Stomach (tissue), 9 donors: ENCODE measurements around the gene CDC42BPB. TPM values are rescaled to one million over a fixed set of nuclear protein-coding genes. Genes with fewer than 3 reads are reported as not detected.

Experiments used
- DNase-seq, 2 donors: peaks; one replicate each; pipeline versions ENCODE4 v3.0.0 to v3.0.0-alpha.2; 2013 to 2019
- H3K27ac ChIP-seq, 5 donors: fragments of 200-600 bp in 4 of 5; sonication (generic) in 4 of 5; one replicate each; pipeline ENCODE4 v1.5.1; 2013 to 2019; ENCODE audit warnings: mild to moderate bottlenecking in 1 of 5, moderate library complexity in 1 of 5
- H3K27me3 ChIP-seq, 3 donors: fragments of 200-600 bp; sonication (generic); one replicate each; pipeline ENCODE4 v1.5.1; 2017 to 2019; ENCODE audit warnings: mixed run types in 1 of 3
- H3K36me3 ChIP-seq, 4 donors: fragments of 200-600 bp; sonication (generic); 1 replicate in 3 of 4; 2 replicates in 1 of 4; pipeline ENCODE4 v1.5.1; 2016 to 2019
- H3K4me1 ChIP-seq, 4 donors: fragments of 200-600 bp; sonication (generic); one replicate each; pipeline ENCODE4 v1.5.1; 2016 to 2019
- H3K4me3 ChIP-seq, 4 donors: fragments of 200-600 bp; sonication (generic) in 3 of 4; one replicate each; pipeline ENCODE4 v1.5.1; 2016 to 2019; ENCODE audit warnings: mild to moderate bottlenecking in 1 of 4
- H3K9me3 ChIP-seq, 4 donors: fragments of 200-600 bp; sonication (generic); one replicate each; pipeline ENCODE4 v1.5.1; 2016 to 2019
- CTCF ChIP-seq, 7 experiments: fragments of 450-650 bp in 4 of 7; fragments of 200-600 bp in 3 of 7; sonication (generic) in 3 of 7; IDR thresholded peaks; one replicate each; pipeline ENCODE4 v1.5.1; 2016 to 2019; ENCODE audit warnings: antibody characterized with exemption in 7 of 7, control low read depth in 2 of 7, mild to moderate bottlenecking in 1 of 7
- EP300 ChIP-seq: sonication (generic); formaldehyde crosslinking; IDR thresholded peaks from one replicate; pipeline ENCODE4 v1.6.1; 2017; ENCODE audit warnings: antibody characterized with exemption
- POLR2A ChIP-seq, 4 donors: fragments of 450-650 bp; IDR thresholded peaks; one replicate each; pipeline ENCODE4 v1.6.1; 2016; ENCODE audit warnings: antibody characterized with exemption in 4 of 4, control low read depth in 2 of 4, mild to moderate bottlenecking in 1 of 4, moderate library complexity in 1 of 4
- POLR2AphosphoS5 ChIP-seq, 3 donors: sonication (generic); formaldehyde crosslinking; IDR thresholded peaks; one replicate each; pipeline ENCODE4 v1.6.1; 2016; ENCODE audit warnings: antibody characterized with exemption in 3 of 3
- WGBS, 5 donors: extraction: QIAGEN DNeasy Blood & Tissue Kit in 3 of 5; methylation state at CpG; one replicate each; pipeline versions ENCODE4 v1.1.5 to v1.1.7; 2013 to 2018; 5-methylcytosine and 5-hydroxymethylcytosine counted together
- intact Hi-C: fragments of 100-400 bp; cut with DNase I; formaldehyde crosslinking; loops from one replicate; pipeline ENCODE4 v1.15.1; 2023; ENCODE audit warnings: low total_unique reads
- polyA plus RNA-seq, 3 donors: library from polyadenylated mRNA; stranded (reverse); fragments of 200-250 nt; gene quantifications; one replicate each; pipeline ENCODE4 v1.2.3, GENCODE V29; 2013
- total RNA-seq, 5 donors: library from RNA; depleted of rRNA; stranded (reverse); fragments of >200 nt; gene quantifications; one replicate each; pipeline versions ENCODE4 v1.1.0 to v1.2.3, GENCODE V29; 2014 to 2016
- donor health status: healthy with polysubstance abuse.
- donor health status: Bipolar disorder and iron deficiency.
- donor health status: healthy.

Gene CDC42BPB
- total and polyA plus RNA-seq, 8 donors, result 16.3 to 400 (median 127) TPM

GRCh38 chr14:103016071-103016470 lies 41.3 kb downstream of the CDC42BPB start:
- no peak overlapping the region for H3K27ac ChIP-seq
- 53 to 68% (median 68%) methylated on average over 8 to 9 of the region's 9 CpGs for WGBS, 5 donors
- no peaks in the 10 kb centered on the region for H3K9me3 ChIP-seq
- intact Hi-C loops, result no loop called here
- no peak for DNase-seq
- TF ChIP-seq POLR2AphosphoS5 (IDR thresholded peaks at IDR 0.05), result no peak
- no peak for TF ChIP-seq POLR2A (IDR thresholded peaks at IDR 0.05)
- no peak for TF ChIP-seq CTCF (IDR thresholded peaks at IDR 0.05)
- TF ChIP-seq EP300, result no peak
- peaks cover 3 to 16% (median 11%) of the 10 kb centered on the region in 4 donors for H3K36me3 ChIP-seq
- peaks cover 25 to 51% (median 40%) of the 10 kb centered on the region in 4 donors for H3K4me1 ChIP-seq
- no peaks in the 10 kb centered on the region for H3K27me3 ChIP-seq
- no peak overlapping the region for H3K4me3 ChIP-seq

DNA sequence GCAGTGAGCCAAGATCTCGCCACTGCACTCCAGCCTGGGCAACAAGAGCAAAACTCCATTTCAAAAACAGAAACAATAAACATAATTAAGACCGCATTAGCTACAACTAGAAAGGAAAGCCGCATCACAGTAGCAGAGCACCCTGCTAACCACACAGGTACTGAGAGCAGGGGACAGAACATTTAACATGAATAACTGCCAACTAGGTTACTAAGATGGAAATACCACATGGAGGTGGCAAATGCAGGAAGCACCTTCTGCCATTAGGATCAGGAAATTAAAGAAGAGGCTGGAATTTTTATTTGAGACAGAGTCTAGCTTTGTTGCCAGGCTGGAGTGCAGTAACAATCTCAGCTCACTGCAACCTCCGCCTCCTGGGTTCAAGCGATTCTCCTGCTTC lies 41.9 kb downstream of the CDC42BPB start:
- TF ChIP-seq EP300 (no peak), POLR2A (IDR thresholded peaks at IDR 0.05) (no peak), CTCF (IDR thresholded peaks at IDR 0.05) (no peak), POLR2AphosphoS5 (IDR thresholded peaks at IDR 0.05) (no peak)
- no peak overlapping the region for H3K27ac ChIP-seq

GRCh38 chr14:103014466-103015228 lies 42.7 kb downstream of the CDC42BPB start:
- WGBS, 5 donors, result 42 to 55% (median 52%) methylated on average over 11 of the region's 11 CpGs
- Histone ChIP-seq H3K36me3 (peaks cover 0 to 21% (median 17%) of the 10 kb centered on the region in 4 donors), H3K27me3 (no peaks in the 10 kb centered on the region), H3K27ac (peak overlapping the region in 1 of 5 donors; percentile 22), H3K4me3 (no peak overlapping the region), H3K9me3 (no peaks in the 10 kb centered on the region), H3K4me1 (peaks cover 25 to 58% (median 45%) of the 10 kb centered on the region in 4 donors)
- intact Hi-C loops, result no loop called here
- TF ChIP-seq CTCF (IDR thresholded peaks at IDR 0.05) (no peak), EP300 (no peak), POLR2A (IDR thresholded peaks at IDR 0.05) (no peak), POLR2AphosphoS5 (IDR thresholded peaks at IDR 0.05) (no peak)
- DNase-seq, result no peak

More for the DNA sequence above, 41.9 kb downstream of the CDC42BPB start:
- Histone ChIP-seq H3K4me1 (peaks cover 25 to 51% (median 44%) of the 10 kb centered on the region in 4 donors), H3K4me3 (no peak overlapping the region), H3K9me3 (no peaks in the 10 kb centered on the region), H3K27me3 (no peaks in the 10 kb centered on the region), H3K36me3 (peaks cover 2 to 19% (median 16%) of the 10 kb centered on the region in 4 donors)
- DNase-seq, result no peak
- intact Hi-C loops, result no loop called here
- WGBS, 5 donors, result 85 to 90% (median 87%) methylated on average over 5 of the region's 5 CpGs

DNA sequence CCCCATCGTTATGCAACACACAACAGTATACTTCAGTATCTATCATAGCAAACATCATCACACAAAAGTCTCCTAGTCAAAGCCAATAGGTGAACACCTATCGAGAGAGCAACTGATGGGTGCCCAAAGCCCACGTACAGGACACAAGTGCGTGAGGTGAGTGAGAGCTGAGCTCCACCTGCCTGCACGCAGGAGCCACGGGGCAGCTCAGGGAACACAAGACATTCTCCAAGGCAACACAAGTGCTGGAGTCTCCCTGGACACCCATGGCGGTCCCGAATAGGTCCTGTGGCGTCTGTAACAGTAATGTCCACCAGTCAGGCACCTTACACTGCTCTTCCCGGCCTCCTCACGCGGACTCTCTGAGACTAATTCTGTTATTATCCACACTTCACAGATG lies 44.3 kb downstream of the CDC42BPB start:
- TF ChIP-seq CTCF (IDR thresholded peaks at IDR 0.05), result no peak
- no peak for TF ChIP-seq EP300
- TF ChIP-seq POLR2A (IDR thresholded peaks at IDR 0.05), result no peak
- TF ChIP-seq POLR2AphosphoS5 (IDR thresholded peaks at IDR 0.05), result no peak
- H3K4me3 ChIP-seq, result no peak overlapping the region
- peaks cover 0 to 37% (median 27%) of the 10 kb centered on the region in 4 donors for H3K36me3 ChIP-seq
- no peak overlapping the region for H3K27ac ChIP-seq
- peaks cover 25 to 70% (median 47%) of the 10 kb centered on the region in 4 donors for H3K4me1 ChIP-seq
- intact Hi-C loops, result no loop called here
- WGBS, 5 donors, result 86 to 97% (median 96%) methylated on average over 12 of the region's 12 CpGs
- no peaks in the 10 kb centered on the region for H3K27me3 ChIP-seq
- DNase-seq, result no peak
- H3K9me3 ChIP-seq, result no peaks in the 10 kb centered on the region
